Spleen (tissue), 11 donors: ENCODE data around the gene DNAJC15. TPM values are rescaled to one million over a fixed set of nuclear protein-coding genes. Genes with fewer than 3 reads are reported as not detected.

Experiments
- DNase-seq: peaks from one replicate; pipeline ENCODE4 v3.0.0-alpha.2; 2020
- H3K27ac ChIP-seq, 8 donors: fragments of 200-600 bp; sonication (generic) in 7 of 8; 1 replicate in 4 of 8; 2 replicates in 4 of 8; pipeline versions ENCODE4 v1.5.0 to v1.8.0; 2016 to 2021; ENCODE audit warnings: inconsistent platforms in 4 of 8, mild to moderate bottlenecking in 4 of 8, moderate library complexity in 1 of 8
- H3K27me3 ChIP-seq, 7 donors: fragments of 200-600 bp; sonication (generic) in 6 of 7; replicated peaks in 1 of 7; 1 replicate in 4 of 7; 2 replicates in 3 of 7; pipeline versions ENCODE4 v1.5.0 to v1.8.0; 2016 to 2021; ENCODE audit warnings: inconsistent platforms in 3 of 7, mild to moderate bottlenecking in 1 of 7
- H3K36me3 ChIP-seq, 6 donors: fragments of 200-600 bp; sonication (generic) in 5 of 6; 1 replicate in 4 of 6; 2 replicates in 2 of 6; pipeline versions ENCODE4 v1.5.0 to v1.8.0; 2016 to 2021; ENCODE audit warnings: inconsistent platforms in 2 of 6
- H3K4me1 ChIP-seq, 6 donors: fragments of 200-600 bp; sonication (generic) in 5 of 6; 1 replicate in 3 of 6; 2 replicates in 3 of 6; pipeline versions ENCODE4 v1.5.0 to v1.8.0; 2016 to 2021; ENCODE audit warnings: inconsistent platforms in 3 of 6
- H3K4me3 ChIP-seq, 8 donors: fragments of 200-600 bp; sonication (generic) in 7 of 8; 1 replicate in 4 of 8; 2 replicates in 4 of 8; pipeline versions ENCODE4 v1.5.0 to v1.8.0; 2016 to 2021; ENCODE audit warnings: inconsistent platforms in 4 of 8, mild to moderate bottlenecking in 4 of 8, moderate library complexity in 2 of 8
- H3K9me3 ChIP-seq, 8 donors: fragments of 200-600 bp; sonication (generic) in 7 of 8; 1 replicate in 4 of 8; 2 replicates in 4 of 8; pipeline versions ENCODE4 v1.5.0 to v1.8.0; 2016 to 2021; ENCODE audit warnings: inconsistent platforms in 4 of 8
- CTCF ChIP-seq, 11 experiments: fragments of 200-600 bp in 7 of 11; fragments of 450-650 bp in 4 of 11; sonication (generic) in 4 of 11; IDR thresholded peaks in 8 of 11; conservative IDR thresholded peaks in 3 of 11; 1 replicate in 7 of 11; 2 replicates in 4 of 11; pipeline versions ENCODE4 v1.4.0 to v1.8.0; 2016 to 2021; ENCODE audit warnings: antibody characterized with exemption in 11 of 11, inconsistent platforms in 4 of 11, mild to moderate bottlenecking in 1 of 11
- POLR2A ChIP-seq, 3 donors: fragments of 450-650 bp; IDR thresholded peaks; one replicate each; pipeline ENCODE4 v1.5.1; 2017; ENCODE audit warnings: antibody characterized with exemption in 3 of 3, mild to moderate bottlenecking in 1 of 3
- POLR2AphosphoS5 ChIP-seq, 3 donors: sonication (generic); formaldehyde crosslinking; IDR thresholded peaks; one replicate each; pipeline ENCODE4 v1.5.1; 2017; ENCODE audit warnings: antibody characterized with exemption in 3 of 3
- WGBS, 5 donors: extraction: QIAGEN DNeasy Blood & Tissue Kit in 3 of 5; methylation state at CpG; one replicate each; pipeline versions ENCODE4 v1.1.5 to v1.1.7; 2013 to 2018; 5-methylcytosine and 5-hydroxymethylcytosine counted together
- intact Hi-C: fragments of 100-400 bp; cut with DNase I; formaldehyde crosslinking; loops from one replicate; pipeline ENCODE4 v1.15.0; 2023; ENCODE audit warnings: low total_unique reads
- polyA plus RNA-seq, 3 donors: library from polyadenylated mRNA; stranded (reverse); fragments of 200-250 nt; gene quantifications; one replicate each; pipeline ENCODE4 v1.2.1, GENCODE V29; 2013
- total RNA-seq, 7 donors: library from RNA; depleted of rRNA in 3 of 7; stranded (reverse); fragments of >200 nt in 3 of 7; fragmentation: NEBNext Ultra II Directional in 4 of 7; extraction: Animal tissue kit (Norgen Biotek cat#: 25700) in 4 of 7; gene quantifications; one replicate each; pipeline versions ENCODE4 v1.1.0 to v1.2.1, GENCODE V29; 2016 to 2021
- donor health status: healthy with polysubstance abuse.
- donor health status: DM: no; HTN: no; CAD: no; lungs with moderate emphysema.
- donor health status: DM: no; HTN: no; CAD: no.
- donor health status: Bipolar disorder and iron deficiency.
- donor health status: healthy.
- donor health status: DM: no; HTN: no; CAD: no.
- donor health status: DM: yes; HTN: yes; CAD: no.

DNAJC15 gene
- total and polyA plus RNA-seq, 10 donors, result 6.7 to 17.4 (median 11.8) TPM

GRCh38 chr13:43077461-43077860 lies 54.1 kb downstream of the DNAJC15 start:
- TF ChIP-seq POLR2AphosphoS5 (IDR thresholded peaks at IDR 0.05) (no peak), CTCF (IDR thresholded peaks at IDR 0.05 in 8 of 11, conservative IDR thresholded peaks at IDR 0.05 in 3 of 11) (no peak), POLR2A (IDR thresholded peaks at IDR 0.05) (no peak)
- H3K36me3 ChIP-seq, result peaks cover 0 to 16% (median 0%) of the 10 kb centered on the region in 6 donors
- DNase-seq, result no peak
- no peaks in the 10 kb centered on the region for H3K9me3 ChIP-seq
- H3K4me1 ChIP-seq, result peaks cover 4 to 31% (median 15%) of the 10 kb centered on the region in 6 donors
- intact Hi-C loops, result no loop called here
- no peak overlapping the region for H3K4me3 ChIP-seq
- no peaks in the 10 kb centered on the region for H3K27me3 ChIP-seq
- 85 to 100% (median 90%) methylated on average over 1 of the region's 1 CpG for WGBS, 5 donors
- H3K27ac ChIP-seq, result no peak overlapping the region

GRCh38 chr13:43077906-43078305 lies 54.5 kb downstream of the DNAJC15 start:
- Histone ChIP-seq H3K4me1 (peaks cover 4 to 31% (median 15%) of the 10 kb centered on the region in 6 donors), H3K27me3 (no peaks in the 10 kb centered on the region), H3K27ac (no peak overlapping the region), H3K36me3 (peaks cover 0 to 16% (median 0%) of the 10 kb centered on the region in 6 donors), H3K9me3 (no peaks in the 10 kb centered on the region), H3K4me3 (no peak overlapping the region)
- 77 to 89% (median 84%) methylated on average over 4 of the region's 4 CpGs for WGBS, 5 donors
- intact Hi-C loops, result no loop called here
- TF ChIP-seq CTCF (IDR thresholded peaks at IDR 0.05 in 8 of 11, conservative IDR thresholded peaks at IDR 0.05 in 3 of 11) (no peak), POLR2AphosphoS5 (IDR thresholded peaks at IDR 0.05) (no peak), POLR2A (IDR thresholded peaks at IDR 0.05) (no peak)
- DNase-seq, result no peak

- Histone ChIP-seq H3K27ac (no peak overlapping the region), H3K36me3 (peaks cover 0 to 16% (median 0%) of the 10 kb centered on the region in 6 donors), H3K4me1 (peaks cover 4 to 31% (median 15%) of the 10 kb centered on the region in 6 donors), H3K27me3 (no peaks in the 10 kb centered on the region), H3K9me3 (no peaks in the 10 kb centered on the region), H3K4me3 (no peak overlapping the region)
- TF ChIP-seq CTCF (IDR thresholded peaks at IDR 0.05 in 8 of 11, conservative IDR thresholded peaks at IDR 0.05 in 3 of 11) (no peak), POLR2AphosphoS5 (IDR thresholded peaks at IDR 0.05) (no peak), POLR2A (IDR thresholded peaks at IDR 0.05) (no peak)
- WGBS, 5 donors, result 84 to 87% (median 85%) methylated on average over 4 of the region's 4 CpGs
- intact Hi-C loops, result no loop called here
- DNase-seq, result no peak
Observed at GRCh38 chr13:43078399-43078798, 55.0 kb downstream of the DNAJC15 start.

GRCh38 chr13:43079392-43079931 lies 56.1 kb downstream of the DNAJC15 start:
- Histone ChIP-seq H3K36me3 (peaks cover 0 to 16% (median 0%) of the 10 kb centered on the region in 6 donors), H3K27me3 (no peaks in the 10 kb centered on the region), H3K4me1 (peaks cover 4 to 31% (median 14%) of the 10 kb centered on the region in 6 donors), H3K9me3 (no peaks in the 10 kb centered on the region), H3K27ac (no peak overlapping the region), H3K4me3 (no peak overlapping the region)
- TF ChIP-seq POLR2A (IDR thresholded peaks at IDR 0.05), result no peak
- no peak for TF ChIP-seq POLR2AphosphoS5 (IDR thresholded peaks at IDR 0.05)
- TF ChIP-seq CTCF (IDR thresholded peaks at IDR 0.05 in 8 of 11, conservative IDR thresholded peaks at IDR 0.05 in 3 of 11), result no peak
- WGBS, 5 donors, result 85 to 87% (median 86%) methylated on average over 2 of the region's 2 CpGs
- no peak for DNase-seq
- intact Hi-C loops, result no loop called here
